Measurements from ENCODE around the gene KIRREL1.

GRCh38 chr1:157968508-157968907 is 24.9 kb upstream of the KIRREL1 start:
- TF ChIP-seq CTCF (conservative IDR thresholded peaks at IDR 0.05): no peak
- no peak for TF ChIP-seq ZFX (IDR thresholded peaks at IDR 0.05)

Data from C4-2B (cell line).